Endothelial cell (in vitro differentiated cells): ENCODE data around the gene VPS54. TPM values are rescaled to one million over a fixed set of nuclear protein-coding genes. Genes with fewer than 3 reads are reported as not detected.
"Not testable (repeated sequence)": the region's sequence is repeated elsewhere in the genome, so short reads cannot be mapped to it uniquely, and the experiment has no call there.

ENCODE experiments used
- DNase-seq: peaks from one replicate; pipeline ENCODE4 v3.0.0; 2021; ENCODE audit warnings: low spot score
- H3K27ac Mint-ChIP-seq: one replicate; pipeline ENCODE4 v1.8.0; 2021; ENCODE audit warnings: mixed read lengths, inconsistent platforms; ENCODE audit not compliant: unreplicated experiment
- H3K27me3 Mint-ChIP-seq: one replicate; pipeline ENCODE4 v1.8.0; 2021; ENCODE audit warnings: mild to moderate bottlenecking, moderate library complexity, mixed read lengths, inconsistent platforms; ENCODE audit not compliant: unreplicated experiment
- H3K36me3 Mint-ChIP-seq: one replicate; pipeline ENCODE4 v1.8.0; 2021; ENCODE audit warnings: mild to moderate bottlenecking, low read depth, mixed read lengths, inconsistent platforms; ENCODE audit not compliant: unreplicated experiment
- H3K4me1 Mint-ChIP-seq: one replicate; pipeline ENCODE4 v1.8.0; 2021; ENCODE audit warnings: mild to moderate bottlenecking, mixed read lengths, inconsistent platforms; ENCODE audit not compliant: unreplicated experiment
- H3K4me3 Mint-ChIP-seq: one replicate; pipeline ENCODE4 v1.8.0; 2021; ENCODE audit warnings: mild to moderate bottlenecking, mixed read lengths, inconsistent platforms; ENCODE audit not compliant: unreplicated experiment
- H3K9me3 Mint-ChIP-seq: one replicate; pipeline ENCODE4 v1.8.0; 2021; ENCODE audit warnings: mixed read lengths, inconsistent platforms; ENCODE audit not compliant: unreplicated experiment
- CTCF ChIP-seq: fragments of 200-600 bp; sonication (generic); IDR thresholded peaks from one replicate; pipeline ENCODE4 v1.5.0; 2021; ENCODE audit warnings: antibody characterized with exemption; ENCODE audit not compliant: unreplicated experiment
- total RNA-seq: library from RNA; stranded (reverse); fragmentation: NEBNext Ultra II Directional; extraction: Animal tissue kit (Norgen Biotek cat#: 25700); gene quantifications from one replicate; pipeline ENCODE4 v1.2.1, GENCODE V29; 2021; ENCODE audit not compliant: unreplicated experiment

The VPS54 gene
- total RNA-seq, 1 donor from 2014 or later = 13.6 TPM

GRCh38 chr2:63950414-63950813 is 68.8 kb downstream of the VPS54 start:
- no peak overlapping the region for H3K4me3 Mint-ChIP-seq
- peaks cover 2% of the 10 kb centered on the region for H3K4me1 Mint-ChIP-seq
- no peak for TF ChIP-seq CTCF
- H3K9me3 Mint-ChIP-seq = no peaks in the 10 kb centered on the region
- peaks cover 18% of the 10 kb centered on the region for H3K36me3 Mint-ChIP-seq
- peaks cover 1% of the 10 kb centered on the region for H3K27me3 Mint-ChIP-seq
- H3K27ac Mint-ChIP-seq = no peak overlapping the region
- no peak for DNase-seq

DNA sequence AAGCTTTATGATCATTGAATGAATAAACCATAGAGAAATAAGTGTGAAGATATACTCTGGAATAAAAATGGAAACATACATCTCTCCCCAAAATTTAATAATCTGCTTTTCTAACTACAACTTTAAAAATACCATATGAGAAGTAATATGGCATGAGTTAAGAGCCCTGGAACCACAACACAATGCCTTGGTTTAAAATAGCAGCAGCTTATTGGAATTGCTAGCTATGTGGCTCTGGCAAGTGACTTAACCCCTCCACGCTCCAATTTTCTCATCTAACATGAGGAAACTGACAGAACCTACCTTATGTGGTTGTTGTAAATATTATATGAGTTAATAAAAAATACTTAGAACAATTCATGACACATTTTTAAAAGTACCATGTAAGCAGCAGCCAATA is 76.4 kb downstream of the VPS54 start:
- H3K4me3 Mint-ChIP-seq = no peak overlapping the region
- no peak for TF ChIP-seq CTCF
- H3K9me3 Mint-ChIP-seq = no peaks in the 10 kb centered on the region
- no peaks in the 10 kb centered on the region for H3K27me3 Mint-ChIP-seq
- DNase-seq = no peak
- H3K36me3 Mint-ChIP-seq = peaks cover 12% of the 10 kb centered on the region
- H3K4me1 Mint-ChIP-seq = no peaks in the 10 kb centered on the region
- H3K27ac Mint-ChIP-seq = no peak overlapping the region

DNA sequence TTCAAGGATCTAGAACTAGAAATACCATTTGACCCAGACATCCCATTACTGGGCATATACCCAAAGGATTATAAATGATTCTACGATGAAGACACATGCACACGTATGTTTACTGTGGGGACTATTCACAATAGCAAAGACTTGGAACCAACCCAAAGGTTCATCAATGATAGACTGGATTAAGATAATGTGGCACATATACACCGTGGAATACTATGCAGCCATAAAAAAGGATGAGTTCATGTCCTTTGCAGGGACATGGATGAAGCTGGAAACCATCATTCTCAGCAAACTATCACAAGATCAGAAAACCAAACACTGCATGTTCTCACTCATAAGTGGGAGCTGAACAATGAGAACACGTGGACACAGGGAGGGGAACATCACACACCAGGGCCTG is 87.1 kb downstream of the VPS54 start:
- not testable (repeated sequence) for H3K4me3 Mint-ChIP-seq, DNase-seq, H3K27me3 Mint-ChIP-seq, H3K27ac Mint-ChIP-seq, H3K9me3 Mint-ChIP-seq, H3K4me1 Mint-ChIP-seq
- peaks cover 14% of the 10 kb centered on the region for H3K36me3 Mint-ChIP-seq

GRCh38 chr2:63926815-63927214 is 92.4 kb downstream of the VPS54 start:
- TF ChIP-seq CTCF = no peak
- no peak overlapping the region for H3K27ac Mint-ChIP-seq
- peaks cover 2% of the 10 kb centered on the region for H3K27me3 Mint-ChIP-seq
- H3K36me3 Mint-ChIP-seq = peaks cover 10% of the 10 kb centered on the region
- no peak for DNase-seq
- H3K9me3 Mint-ChIP-seq = no peaks in the 10 kb centered on the region
- H3K4me3 Mint-ChIP-seq = no peak overlapping the region
- peaks cover 3% of the 10 kb centered on the region for H3K4me1 Mint-ChIP-seq

- Mint-ChIP-seq H3K27ac (no peak overlapping the region), H3K27me3 (no peaks in the 10 kb centered on the region), H3K36me3 (no peaks in the 10 kb centered on the region), H3K4me1 (peaks cover 6% of the 10 kb centered on the region), H3K9me3 (no peaks in the 10 kb centered on the region), H3K4me3 (no peak overlapping the region)
- DNase-seq = no peak
- no peak for TF ChIP-seq CTCF
Measured at GRCh38 chr2:63914311-63914710, 104.9 kb downstream of the VPS54 start.

DNA sequence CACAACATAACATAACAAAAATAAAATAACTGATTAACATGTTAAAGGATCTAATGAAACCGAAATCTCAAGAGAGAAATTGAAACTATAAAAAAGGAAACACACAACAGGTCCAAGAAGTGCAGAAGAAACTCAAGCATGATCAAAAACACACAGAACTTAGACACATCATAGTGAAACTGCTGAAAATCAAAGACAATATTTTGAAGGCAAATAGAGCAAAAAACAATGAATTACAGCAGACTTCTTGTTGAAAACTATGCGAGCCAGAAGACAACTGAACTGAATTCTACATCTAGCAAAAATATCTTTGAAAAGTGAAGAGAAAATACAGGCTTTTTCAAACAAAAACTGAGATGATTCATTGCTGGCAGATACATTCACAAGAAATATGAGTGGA is 116.2 kb downstream of the VPS54 start:
- H3K36me3 Mint-ChIP-seq = peaks cover 34% of the 10 kb centered on the region
- H3K27me3 Mint-ChIP-seq = no peaks in the 10 kb centered on the region
- H3K27ac Mint-ChIP-seq = no peak overlapping the region
- no peaks in the 10 kb centered on the region for H3K9me3 Mint-ChIP-seq
- DNase-seq = no peak
- TF ChIP-seq CTCF = no peak
- H3K4me3 Mint-ChIP-seq = no peak overlapping the region
- H3K4me1 Mint-ChIP-seq = no peaks in the 10 kb centered on the region
